Renal cortical epithelial cell (primary cell): ENCODE measurements around the gene FAM193B. TPM values are rescaled to one million over a fixed set of nuclear protein-coding genes. Genes with fewer than 3 reads are reported as not detected.
"Not testable (repeated sequence)": the region's sequence is repeated elsewhere in the genome, so short reads cannot be mapped to it uniquely, and the experiment has no call there.

Experiments used
- DNase-seq: peaks from one replicate; pipeline ENCODE4 v3.0.0-alpha.2; 2011; ENCODE audit warnings: low read depth
- total RNA-seq: library from RNA; depleted of rRNA; stranded (reverse); fragments of >200 nt; gene quantifications from 2 replicates; pipeline ENCODE4 v1.2.3, GENCODE V29; 2014

FAM193B gene
- total RNA-seq, 1 donor from 2014 or later, result 25.4 TPM

GRCh38 chr5:177486256-177486655 is 68.1 kb downstream of the FAM193B start:
- DNase-seq, result no peak

DNA sequence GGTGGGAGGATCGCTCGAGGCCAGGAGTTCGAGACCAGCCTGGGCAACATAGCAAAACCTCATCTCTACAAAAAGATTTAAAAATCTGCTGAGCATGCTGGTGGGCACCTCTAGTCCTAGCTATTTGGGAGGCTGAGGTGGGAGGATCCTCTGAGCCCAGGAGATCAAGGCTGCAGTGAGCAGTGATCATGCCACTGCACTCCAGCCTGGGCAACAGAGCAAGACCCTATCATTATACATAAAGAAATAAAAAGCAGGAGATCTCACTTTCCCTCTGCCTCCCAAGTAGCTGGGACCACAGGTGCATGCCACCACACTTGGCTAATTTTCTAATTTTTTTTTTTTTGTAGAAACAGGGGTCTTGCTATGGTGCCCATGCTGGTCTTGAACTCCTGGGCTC is 68.6 kb downstream of the FAM193B start:
- not testable (repeated sequence) for DNase-seq

- no peak for DNase-seq
Observed at GRCh38 chr5:177484902-177485549, 69.3 kb downstream of the FAM193B start.

DNA sequence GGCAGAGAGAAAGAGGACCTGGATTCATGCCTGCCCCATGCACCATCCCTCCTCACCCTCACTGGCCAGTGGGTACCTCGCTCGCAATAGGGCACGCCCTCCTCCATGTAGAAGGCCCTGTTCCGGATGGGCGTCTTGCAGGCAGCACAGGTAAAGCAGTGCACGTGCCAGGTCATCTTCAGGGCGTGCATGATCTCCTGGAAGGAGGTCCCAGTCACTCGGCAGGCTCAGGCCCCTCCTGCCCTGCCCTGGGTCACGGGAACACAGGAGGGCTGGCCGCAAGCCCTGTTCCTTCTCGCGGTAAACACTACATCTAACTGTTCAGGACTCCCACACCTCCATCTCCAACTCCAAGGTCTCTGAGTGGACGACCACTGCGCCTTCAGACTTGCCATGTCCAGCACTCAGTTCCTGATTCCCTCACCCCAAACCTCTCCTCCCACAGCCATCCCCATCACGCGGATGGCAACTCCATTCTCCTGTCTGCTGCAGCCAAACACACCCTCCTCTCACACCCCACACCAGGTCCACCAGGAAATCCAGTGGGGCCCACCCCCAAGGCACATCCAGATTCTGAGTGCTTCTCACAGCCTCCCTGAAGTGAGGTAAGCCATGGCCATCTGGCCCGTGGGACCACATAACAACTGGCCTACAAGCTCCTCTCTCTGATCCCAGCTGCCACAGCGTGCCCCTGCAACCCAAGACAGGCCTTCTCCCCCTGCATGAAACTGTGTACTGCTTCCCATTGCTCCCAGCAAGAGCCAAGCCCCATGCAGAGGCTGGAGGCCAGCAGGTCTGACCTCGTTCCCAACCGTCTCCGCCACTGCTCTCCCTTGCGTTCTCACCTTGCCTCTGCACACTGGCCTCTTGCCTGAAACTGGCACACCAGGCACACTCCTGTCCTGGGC is 70.1 kb downstream of the FAM193B start:
- DNase-seq, result no peak

GRCh38 chr5:177483042-177483441 is 71.3 kb downstream of the FAM193B start:
- no peak for DNase-seq

DNA sequence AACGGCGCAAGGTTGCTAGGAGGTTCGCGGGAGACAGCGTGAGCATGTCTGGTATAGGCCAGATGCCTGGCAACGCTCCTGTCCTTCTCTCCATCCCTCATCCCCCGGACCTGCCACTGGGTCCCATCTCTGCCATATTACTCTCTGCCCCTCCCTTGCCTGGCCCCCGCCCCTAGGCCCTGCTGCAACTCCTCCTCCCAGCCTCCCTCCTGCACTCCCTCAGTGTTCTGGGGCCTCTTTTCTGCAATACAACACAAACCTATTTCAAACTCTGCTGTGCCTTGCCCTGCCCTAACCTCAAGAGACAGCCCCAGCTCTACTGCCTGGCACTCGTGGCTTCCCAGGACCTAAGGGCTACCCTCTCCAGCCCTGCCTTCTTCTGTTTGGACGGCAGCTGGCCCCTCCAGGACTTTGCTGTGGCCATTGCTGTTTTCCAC is 72.0 kb downstream of the FAM193B start:
- no peak for DNase-seq

- DNase-seq, result peak; percentile 61
Observed at GRCh38 chr5:177479774-177480173, 74.6 kb downstream of the FAM193B start.

- DNase-seq, result peak; percentile 29
Observed at GRCh38 chr5:177478711-177479646, 75.4 kb downstream of the FAM193B start.

- no peak for DNase-seq
Observed at GRCh38 chr5:177477701-177478477, 76.5 kb downstream of the FAM193B start.

- no peak for DNase-seq
Observed at GRCh38 chr5:177476531-177477233, 77.7 kb downstream of the FAM193B start.

DNA sequence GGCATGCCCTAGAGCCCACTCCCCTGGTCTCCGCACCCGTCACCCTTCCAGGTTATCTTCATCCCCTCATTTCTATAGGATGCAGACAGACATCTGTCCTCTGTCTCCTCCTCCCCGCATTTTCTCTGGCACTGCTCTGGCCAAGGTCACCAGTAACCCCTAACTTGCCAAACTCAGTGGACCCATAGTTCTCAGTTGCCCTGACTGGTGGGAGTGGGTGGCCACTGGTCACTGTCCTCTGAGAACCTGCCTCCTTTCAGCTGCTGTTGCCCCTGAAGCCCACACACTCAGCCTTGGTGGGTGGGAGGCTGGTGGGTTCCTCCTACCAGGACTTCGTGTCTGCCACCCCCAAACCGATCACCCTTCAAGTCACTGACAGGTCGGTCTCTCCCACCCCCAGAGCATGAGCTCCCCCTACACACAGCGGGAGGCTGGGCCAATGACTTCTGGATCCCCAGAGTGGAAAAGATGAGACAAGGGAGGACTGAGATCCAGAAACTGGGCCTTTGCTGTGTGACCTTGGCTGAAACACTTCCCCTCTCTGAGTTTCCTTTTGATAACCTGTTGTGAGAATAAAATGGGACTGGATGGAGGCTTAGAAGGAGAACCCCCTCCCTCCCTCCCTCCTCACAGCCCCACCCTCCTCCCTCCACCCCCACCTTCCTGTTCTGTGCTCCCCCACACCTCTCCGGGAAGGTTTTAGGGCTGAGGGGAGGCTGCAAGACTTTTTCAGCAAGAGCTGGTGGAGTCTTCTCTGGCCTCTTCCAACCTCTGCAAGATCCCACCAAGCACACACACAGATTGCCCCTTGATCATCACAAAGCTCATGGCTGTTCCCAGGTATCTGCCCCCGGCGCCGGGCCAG is 78.6 kb downstream of the FAM193B start:
- DNase-seq, result no peak

DNA sequence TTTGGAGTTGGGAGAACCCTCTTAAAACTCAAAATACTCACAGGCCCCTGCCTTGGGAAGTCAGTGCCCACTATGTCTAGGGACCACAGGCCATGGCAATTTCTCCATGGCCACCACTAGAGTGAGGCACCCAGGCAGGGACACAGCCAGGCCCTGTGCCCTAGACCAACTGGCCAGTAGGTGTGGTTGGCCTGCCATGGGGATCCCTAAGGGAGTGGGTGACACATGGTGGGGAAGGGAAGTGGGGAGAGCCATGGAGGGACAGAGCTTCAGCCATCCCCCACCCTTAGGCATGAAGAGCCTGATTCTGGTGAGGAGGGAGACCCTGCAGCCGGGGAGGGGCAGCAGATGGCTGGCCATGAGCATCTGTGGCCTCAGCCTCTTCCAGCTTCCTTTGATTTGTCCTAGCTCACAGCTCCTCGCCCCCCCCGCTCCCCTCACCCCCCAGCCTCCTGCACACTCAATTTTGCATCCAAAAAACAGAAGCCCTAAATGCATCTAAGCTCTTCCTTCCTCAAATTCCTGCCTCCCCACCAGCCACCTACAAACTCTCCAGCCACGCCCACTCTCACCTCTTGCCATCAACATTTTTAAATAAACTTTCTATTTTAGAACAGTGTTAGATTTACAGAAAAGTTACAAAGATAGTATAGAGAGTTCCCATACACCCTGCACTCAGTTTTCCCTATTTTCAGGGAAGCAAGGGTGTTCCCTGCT is 79.4 kb downstream of the FAM193B start:
- DNase-seq, result no peak

DNA sequence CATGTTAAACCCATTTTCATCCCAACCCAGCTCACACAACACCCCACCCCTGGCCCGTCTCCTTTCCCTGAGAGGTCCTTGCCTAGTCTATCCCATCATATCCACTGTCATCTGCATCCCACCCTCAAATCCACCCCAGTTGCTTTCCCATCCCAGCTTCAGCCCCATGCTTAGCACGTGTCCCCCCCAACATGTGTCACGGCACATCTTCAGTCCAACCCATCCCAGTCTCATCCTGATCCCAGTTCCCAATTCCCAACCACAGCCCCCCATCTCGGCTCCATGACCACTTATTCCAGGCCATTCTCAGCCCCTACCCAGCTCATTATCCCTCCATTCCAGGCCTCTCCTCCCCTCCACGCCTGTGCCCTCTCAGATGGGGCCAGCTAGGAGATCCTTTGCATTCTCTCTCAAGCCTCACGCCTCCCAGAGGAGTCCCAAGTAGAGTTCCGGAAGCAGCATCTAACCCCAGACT is 80.3 kb downstream of the FAM193B start:
- DNase-seq, result no peak

- no peak for DNase-seq
Observed at GRCh38 chr5:177473443-177474001, 80.8 kb downstream of the FAM193B start, which contains the start of gene DBN1. Gene DBN1, minus strand, starts transcription at chr5:177473634. Its CDS starts 113 bp downstream, at chr5:177473521.

DNA sequence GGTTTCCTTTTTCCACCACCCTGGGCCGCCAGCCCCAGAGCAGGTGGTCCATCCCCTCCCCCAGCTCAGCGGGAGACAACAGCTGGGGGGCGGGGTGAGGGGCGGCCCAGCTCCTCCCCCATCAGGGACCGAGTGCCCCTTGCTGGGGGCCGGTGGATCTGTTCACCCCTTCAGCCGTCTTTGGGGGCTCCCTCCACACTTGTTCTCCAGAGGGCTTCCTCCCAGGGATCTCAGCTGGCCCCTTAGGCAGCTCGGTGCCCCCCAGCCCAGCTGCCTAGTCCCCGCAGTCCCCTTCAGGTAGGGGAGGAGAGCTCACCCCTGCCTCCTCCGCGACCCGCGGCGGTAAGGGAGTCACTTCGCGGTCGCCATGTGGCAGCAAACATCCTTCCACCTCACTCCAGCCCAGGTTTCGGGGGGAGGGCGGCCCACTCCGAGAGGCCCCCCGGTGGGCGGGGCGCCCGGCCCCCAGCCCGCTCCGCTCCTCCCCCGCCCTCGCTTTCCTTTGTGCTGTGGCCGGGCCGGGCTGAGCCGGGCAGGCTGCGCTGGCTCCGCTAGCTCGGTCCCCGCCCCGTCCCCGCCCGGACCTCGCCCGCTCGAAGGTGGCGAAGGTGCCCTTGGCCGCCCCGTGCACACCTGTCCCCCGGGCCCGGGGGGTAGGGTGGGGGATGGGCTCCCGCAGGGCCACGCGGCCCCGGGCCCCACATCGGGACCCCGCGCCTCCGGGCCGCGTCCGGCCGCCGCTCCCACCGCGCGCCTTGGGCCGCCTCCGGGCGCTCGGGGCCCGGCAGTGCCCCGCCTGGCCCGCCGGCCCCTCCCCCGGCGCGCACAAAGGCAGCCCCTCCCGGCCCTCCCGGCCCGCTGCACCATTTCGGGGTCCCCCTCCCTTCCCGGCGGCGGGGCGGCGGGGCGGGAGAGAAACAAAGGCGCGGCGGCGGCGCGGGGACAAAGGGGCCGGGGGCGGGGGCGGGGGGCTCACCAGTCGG is 81.6 kb downstream of the FAM193B start:
- no peak for DNase-seq

- DNase-seq, result no peak
Observed at GRCh38 chr5:177471610-177472356, 82.6 kb downstream of the FAM193B start.
